Measurements from ENCODE around the gene STPG3. TPM values are rescaled to one million over a fixed set of nuclear protein-coding genes. Genes with fewer than 3 reads are reported as not detected.

The STPG3 gene
- total and polyA plus RNA-seq, 9 of the 15 experiments (the other 6 are each of a cell fraction or from before 2014, with no cell fraction given): not detected

DNA sequence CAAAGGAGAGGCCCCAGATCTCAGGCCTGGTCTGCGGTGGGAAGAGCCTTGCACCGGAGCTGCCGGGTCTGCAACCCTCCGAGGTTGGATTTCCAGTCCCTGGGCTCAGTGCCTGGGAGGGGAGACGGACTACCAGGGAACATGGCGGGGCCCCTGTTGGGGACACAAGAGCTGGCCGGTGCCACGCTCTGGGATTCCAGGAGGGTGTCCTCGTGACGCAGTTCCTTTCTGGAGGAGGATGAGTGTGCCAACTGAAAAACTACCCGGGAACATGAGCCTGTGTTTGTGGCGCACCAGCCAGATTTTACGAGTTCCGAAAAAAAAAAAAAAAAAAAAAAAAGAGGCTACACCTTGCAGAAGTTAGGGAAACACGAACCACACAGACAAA lies 42.0 kb downstream of the STPG3 start (continued):
- TF ChIP-seq SIN3A (IDR thresholded peaks at IDR 0.05; ENCODE audit: borderline replicate concordance in 2 of 2, control insufficient read depth in 1 of 2, low read depth in 2 of 2, low read length in 2 of 2): no peak
- TF ChIP-seq ZNF518B (CRISPR knock-in tag; IDR thresholded peaks at IDR 0.05): no peak
- TF ChIP-seq ZFP36 (IDR thresholded peaks at IDR 0.05; ENCODE audit: low read depth, low read length, partially characterized antibody): no peak
- TF ChIP-seq TBP (optimal IDR thresholded peaks at IDR 0.05; ENCODE audit: low read depth, low read length): no peak
- TF ChIP-seq, protein P1, sequence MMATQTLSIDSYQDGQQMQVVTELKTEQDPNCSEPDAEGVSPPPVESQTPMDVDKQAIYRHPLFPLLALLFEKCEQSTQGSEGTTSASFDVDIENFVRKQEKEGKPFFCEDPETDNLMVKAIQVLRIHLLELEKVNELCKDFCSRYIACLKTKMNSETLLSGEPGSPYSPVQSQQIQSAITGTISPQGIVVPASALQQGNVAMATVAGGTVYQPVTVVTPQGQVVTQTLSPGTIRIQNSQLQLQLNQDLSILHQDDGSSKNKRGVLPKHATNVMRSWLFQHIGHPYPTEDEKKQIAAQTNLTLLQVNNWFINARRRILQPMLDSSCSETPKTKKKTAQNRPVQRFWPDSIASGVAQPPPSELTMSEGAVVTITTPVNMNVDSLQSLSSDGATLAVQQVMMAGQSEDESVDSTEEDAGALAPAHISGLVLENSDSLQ (IDR thresholded peaks at IDR 0.05): no peak
- no peak for TF ChIP-seq GTF2F1 (IDR thresholded peaks at IDR 0.05; ENCODE audit: low read depth, low read length)
- TF ChIP-seq RBM34 (IDR thresholded peaks at IDR 0.05; ENCODE audit: borderline replicate concordance, insufficient read depth, low read length): no peak
- TF ChIP-seq THAP12 (CRISPR knock-in tag; IDR thresholded peaks at IDR 0.05): no peak
- TF ChIP-seq ZNF436 (CRISPR knock-in tag; IDR thresholded peaks at IDR 0.05): no peak
- TF ChIP-seq ZNF398 (CRISPR knock-in tag; IDR thresholded peaks at IDR 0.05): no peak
